ENCODE results near the gene SNX4.

DNA sequence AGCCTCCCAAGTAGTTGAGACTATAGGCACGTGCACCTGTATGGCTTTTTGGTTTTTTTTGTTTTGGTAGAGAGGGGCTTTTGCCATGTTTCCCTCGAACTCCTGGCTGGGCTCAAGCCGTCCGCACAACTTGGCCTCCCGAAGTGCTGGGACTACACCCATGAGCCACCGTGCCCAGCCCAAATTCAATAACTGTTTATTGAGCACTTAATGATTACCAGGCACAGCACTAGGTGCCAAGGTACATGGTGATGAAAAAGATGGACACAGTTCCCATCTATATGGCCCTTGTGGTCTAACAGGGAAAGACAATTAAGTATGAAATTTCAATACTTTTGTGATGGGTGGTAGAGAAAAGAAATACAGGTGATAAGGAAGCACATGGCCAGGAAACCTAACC, 109.1 kb downstream of the SNX4 start:
- TF ChIP-seq, protein P1, sequence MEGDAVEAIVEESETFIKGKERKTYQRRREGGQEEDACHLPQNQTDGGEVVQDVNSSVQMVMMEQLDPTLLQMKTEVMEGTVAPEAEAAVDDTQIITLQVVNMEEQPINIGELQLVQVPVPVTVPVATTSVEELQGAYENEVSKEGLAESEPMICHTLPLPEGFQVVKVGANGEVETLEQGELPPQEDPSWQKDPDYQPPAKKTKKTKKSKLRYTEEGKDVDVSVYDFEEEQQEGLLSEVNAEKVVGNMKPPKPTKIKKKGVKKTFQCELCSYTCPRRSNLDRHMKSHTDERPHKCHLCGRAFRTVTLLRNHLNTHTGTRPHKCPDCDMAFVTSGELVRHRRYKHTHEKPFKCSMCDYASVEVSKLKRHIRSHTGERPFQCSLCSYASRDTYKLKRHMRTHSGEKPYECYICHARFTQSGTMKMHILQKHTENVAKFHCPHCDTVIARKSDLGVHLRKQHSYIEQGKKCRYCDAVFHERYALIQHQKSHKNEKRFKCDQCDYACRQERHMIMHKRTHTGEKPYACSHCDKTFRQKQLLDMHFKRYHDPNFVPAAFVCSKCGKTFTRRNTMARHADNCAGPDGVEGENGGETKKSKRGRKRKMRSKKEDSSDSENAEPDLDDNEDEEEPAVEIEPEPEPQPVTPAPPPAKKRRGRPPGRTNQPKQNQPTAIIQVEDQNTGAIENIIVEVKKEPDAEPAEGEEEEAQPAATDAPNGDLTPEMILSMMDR (IDR thresholded peaks at IDR 0.05; ENCODE audit: poor library complexity, severe bottlenecking), result no peak
- TF ChIP-seq RAD21 (conservative IDR thresholded peaks at IDR 0.05), result no peak
- TF ChIP-seq EP300 (conservative IDR thresholded peaks at IDR 0.05; ENCODE audit: poor library complexity, severe bottlenecking), result no peak
- no peak for TF ChIP-seq POLR2AphosphoS5 (IDR thresholded peaks at IDR 0.05)
- TF ChIP-seq EZH2 (IDR thresholded peaks at IDR 0.05; ENCODE audit: borderline replicate concordance, insufficient read depth, low read length, poor library complexity, severe bottlenecking), result no peak
- TF ChIP-seq TAF1 (IDR thresholded peaks at IDR 0.05; ENCODE audit: low read depth), result no peak
